Stimulated activated CD4-positive, alpha-beta T cell treated with anti-CD3 and anti-CD28 coated beads, TNF-alpha, amount 100 ng/mL, for 48 hours (primary cell): ENCODE results near the gene RNF168.
A peak's percentile ranks its signal among the peaks of the same experiment; 100 is the strongest.
"Not testable (repeated sequence)": the region's sequence is repeated elsewhere in the genome, so short reads cannot be mapped to it uniquely, and the experiment has no call there.

Source experiments
- DNase-seq, 3 donors: peaks; one replicate each; pipeline ENCODE4 v3.0.0-alpha.2; 2020; ENCODE audit warnings: low read depth in 3 of 3

The RNF168 gene

DNA sequence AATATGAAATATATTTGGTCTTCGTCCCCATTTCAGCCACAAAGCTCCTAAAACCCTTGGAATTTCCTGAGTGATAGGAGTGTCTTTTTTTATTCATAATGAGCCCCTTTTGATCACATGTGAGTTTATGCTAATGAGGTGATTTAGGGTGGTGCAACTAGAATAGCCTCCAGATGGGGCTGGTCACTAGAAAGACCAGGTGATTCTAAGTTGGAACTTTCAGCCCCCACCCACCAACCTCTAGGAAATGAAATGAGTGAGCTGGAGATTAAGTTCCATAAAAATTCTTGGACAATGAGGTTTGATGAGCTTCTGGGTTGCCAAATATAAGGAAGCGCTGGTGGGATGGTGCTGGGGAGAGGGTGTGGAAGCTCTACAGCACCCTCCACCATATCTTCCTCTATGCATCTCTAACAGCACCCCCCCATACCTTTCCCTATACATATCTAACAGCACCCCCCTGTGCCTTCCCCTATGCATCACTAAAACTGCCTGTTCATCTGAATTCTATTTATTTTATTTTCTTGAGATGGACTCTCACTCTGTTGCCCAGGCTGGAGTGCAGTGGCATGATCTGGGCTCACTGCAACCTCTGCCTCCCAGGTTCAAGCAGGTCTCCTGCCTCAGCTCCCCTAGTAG lies 13.7 kb upstream of the RNF168 start:
- no peak for DNase-seq

DNA sequence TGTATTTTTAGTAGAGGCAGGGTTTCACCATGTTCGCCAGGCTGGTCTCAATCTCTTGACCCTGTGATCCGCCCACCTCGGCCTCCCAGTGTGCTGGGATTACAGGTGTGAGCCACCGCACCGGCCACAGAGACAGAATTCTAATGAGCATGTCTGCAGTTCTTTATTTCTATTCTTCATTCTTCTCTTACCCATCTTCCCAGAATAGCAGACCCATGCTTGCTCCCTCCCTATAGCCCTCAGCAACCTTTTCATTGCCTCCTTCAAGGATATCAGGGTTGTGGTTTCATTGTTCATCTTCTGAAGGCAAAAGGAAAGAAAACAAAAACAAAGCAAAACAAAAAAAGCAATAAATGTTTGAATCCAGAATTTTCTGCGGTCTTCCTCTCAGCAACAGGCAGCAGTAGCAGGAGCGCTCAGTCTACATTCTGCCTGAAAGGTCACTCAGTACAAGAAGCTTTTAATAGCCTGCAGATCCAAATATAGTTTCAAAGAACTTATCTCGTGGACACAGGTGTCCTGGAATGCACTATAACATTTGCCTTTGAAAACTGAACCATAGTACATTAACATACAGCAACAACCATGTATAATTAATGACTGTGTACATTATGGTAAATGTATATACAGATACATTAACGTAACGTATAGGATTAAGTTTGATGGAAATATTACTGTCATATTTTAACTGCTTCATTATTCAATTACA lies 11.5 kb upstream of the RNF168 start, which contains the start of gene SMCO1:
SMCO1 (minus strand) TSS at position 434 of the 709 bp plus-strand sequence; CDS start at position 297, 137 bp downstream.
- no peak for DNase-seq

DNA sequence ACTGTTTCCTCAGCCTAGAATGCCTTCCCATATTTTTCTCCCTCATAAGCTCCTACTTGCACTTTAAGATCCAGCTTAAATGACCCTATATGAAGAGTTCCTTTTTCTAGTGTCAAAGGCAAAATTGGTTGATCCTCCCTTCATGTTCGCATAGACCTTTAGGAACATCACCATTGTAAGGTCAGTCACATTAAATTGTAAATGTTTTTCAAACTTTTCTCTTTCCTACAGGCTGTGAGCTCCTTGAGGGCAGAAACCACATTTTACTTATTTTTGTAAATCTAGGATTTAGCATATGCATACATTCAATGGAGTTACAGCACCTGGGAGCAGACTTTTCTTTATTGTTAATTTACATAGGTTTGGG lies 10.8 kb upstream of the RNF168 start:
- no peak for DNase-seq

DNA sequence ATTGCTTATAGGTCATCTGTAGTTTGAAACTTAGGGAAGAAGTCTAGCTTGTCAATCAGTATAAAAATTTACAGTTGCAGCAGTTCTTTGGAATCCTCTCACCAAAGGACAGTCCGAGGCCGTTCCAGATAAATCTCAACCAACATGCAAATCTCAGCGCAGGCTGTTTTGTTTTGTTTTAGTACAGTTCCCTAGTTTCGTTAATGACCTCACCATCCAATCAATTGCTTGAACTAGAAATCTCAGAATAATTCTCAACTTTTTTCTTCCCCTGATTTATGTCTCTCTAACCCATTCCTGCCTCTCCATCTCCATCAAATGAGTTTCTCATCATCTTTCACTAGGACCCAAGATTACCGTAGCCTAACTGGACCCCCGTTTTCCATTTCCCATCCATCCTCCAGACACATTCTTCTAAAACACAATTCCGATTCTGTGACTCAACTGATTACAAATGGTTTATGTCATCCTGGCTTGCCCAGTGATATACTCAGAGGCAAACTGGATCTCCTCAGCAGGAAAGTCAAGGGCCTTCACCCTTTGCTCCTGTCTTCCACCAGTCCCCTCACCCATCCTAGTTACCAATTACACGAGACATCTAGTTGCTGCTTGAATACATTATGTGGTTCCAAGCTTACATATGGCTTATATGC lies 10.3 kb upstream of the RNF168 start:
- DNase-seq: no peak

DNA sequence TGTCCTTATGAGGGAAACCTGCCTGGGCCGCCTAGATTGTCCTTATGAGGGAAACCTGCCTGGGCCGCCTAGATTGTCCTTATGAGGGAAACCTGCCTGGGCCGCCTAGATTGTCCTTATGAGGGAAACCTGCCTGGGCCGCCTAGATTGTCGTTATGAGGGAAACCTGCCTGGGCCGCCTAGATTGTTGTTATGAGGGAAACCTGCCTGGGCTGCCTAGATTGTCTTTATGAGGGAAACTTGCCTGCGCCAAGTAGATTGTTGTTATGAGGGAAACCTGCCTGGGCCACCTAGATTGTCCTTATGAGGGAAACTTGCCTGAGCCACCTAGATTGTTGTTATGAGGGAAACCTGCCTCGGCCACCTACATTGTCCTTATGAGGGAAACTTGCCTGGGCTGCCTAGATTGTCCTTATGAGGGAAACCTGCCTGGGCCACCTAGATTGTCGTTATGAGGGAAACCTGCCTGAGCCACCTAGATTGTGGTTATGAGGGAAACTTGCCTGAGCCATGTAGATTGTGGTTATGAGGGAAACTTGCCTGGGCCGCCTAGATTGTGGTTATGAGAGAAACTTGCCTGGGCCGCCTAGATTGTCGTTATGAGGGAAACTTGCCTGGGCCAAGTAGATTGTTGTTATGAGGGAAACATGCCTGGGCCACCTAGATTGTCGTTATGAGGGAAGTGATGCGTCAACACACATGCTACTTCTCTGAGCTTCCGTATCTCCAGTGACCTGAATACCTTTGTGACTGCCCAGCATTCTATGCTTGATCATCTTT lies 8.3 kb upstream of the RNF168 start:
- DNase-seq: not testable (repeated sequence)

DNA sequence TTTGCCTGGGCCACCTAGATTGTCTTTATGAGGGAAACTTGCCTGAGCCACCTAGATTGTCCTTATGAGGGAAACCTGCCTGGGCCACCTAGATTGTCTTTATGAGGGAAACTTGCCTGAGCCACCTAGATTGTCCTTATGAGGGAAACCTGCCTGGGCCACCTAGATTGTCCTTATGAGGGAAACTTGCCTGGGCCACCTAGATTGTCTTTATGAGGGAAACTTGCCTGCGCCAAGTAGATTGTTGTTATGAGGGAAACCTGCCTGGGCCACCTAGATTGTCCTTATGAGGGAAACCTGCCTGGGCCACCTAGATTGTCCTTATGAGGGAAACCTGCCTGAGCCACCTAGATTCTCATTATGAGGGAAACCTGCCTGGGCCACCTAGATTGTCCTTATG lies 7.5 kb upstream of the RNF168 start:
- DNase-seq: not testable (repeated sequence)

DNA sequence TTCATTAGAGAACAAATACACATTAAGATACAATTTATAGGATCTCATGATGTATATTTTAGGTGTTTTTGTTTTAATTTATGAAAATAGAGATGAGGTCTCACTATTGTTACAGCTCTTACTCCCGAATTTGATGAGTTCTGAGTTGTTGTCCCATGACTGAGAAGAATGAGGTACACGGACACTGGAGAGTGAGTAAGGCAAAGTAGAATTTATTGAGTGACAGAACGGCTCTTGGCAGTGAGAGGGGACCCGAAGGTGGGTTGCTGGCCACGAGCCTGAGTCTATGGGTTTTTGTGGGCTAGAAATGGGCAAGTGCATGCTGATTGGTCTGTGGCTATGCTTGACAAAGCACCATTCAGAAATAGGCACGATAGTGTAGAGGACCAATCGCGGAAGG lies 3.1 kb upstream of the RNF168 start:
- DNase-seq: no peak

DNA sequence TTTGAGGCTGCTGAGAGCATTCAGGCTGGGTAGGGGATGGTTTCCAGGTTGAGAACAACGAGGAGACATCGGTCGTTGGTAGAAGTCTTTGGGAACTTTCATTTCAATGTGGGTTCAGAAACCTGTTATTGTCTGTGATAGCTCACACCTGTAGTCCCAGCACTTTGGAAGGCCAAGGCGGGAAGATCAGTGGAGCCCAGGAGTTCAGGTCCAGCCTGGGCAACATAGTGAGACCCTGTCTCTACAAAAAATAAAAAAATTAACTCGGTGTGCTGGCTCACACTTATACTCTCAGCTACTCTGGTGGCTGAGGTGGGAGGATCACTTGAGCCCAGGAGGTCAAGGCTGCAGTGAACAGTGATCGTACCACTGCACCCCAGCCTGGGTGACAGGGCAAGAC lies 988 bp upstream of the RNF168 start:
- DNase-seq: no peak

DNA sequence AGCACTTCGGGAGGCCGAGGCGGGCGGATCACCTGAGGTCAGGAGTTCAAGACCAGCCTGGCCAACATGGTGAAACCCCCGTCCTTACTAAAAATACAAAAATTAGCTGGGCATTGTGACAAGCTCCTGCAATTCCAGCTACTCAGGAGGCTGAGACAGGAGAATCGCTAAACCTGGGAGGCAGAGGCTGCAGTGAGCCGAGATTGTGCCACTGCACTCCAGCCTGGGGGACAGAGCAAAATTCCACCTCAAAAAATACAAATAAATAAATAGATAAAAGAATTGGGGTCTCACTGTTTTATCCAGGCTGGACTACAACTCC lies 470 bp upstream of the RNF168 start:
- DNase-seq: not testable (repeated sequence)

DNA sequence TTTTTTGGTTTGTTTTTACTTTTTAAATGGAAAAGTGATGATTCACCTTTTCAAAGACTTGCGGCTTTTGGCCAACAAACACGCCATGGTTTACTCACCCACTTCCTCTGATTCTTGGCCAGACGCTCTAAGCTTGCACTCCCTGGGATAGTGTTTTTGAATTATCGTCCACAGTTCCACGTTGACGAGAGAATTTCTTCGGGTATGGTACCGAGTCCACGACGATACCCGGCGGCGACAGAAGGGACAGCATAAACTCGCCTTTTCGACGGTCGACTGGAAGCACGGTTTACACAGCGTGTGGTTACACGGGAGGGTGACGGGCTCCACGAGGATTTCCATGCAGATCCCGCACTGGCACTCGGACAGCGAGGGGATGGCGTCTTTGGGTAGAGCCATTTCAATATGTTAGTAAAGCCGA lies 783 bp downstream of the RNF168 start:
- DNase-seq: peak; percentile 22 to 47 (median 31)

DNA sequence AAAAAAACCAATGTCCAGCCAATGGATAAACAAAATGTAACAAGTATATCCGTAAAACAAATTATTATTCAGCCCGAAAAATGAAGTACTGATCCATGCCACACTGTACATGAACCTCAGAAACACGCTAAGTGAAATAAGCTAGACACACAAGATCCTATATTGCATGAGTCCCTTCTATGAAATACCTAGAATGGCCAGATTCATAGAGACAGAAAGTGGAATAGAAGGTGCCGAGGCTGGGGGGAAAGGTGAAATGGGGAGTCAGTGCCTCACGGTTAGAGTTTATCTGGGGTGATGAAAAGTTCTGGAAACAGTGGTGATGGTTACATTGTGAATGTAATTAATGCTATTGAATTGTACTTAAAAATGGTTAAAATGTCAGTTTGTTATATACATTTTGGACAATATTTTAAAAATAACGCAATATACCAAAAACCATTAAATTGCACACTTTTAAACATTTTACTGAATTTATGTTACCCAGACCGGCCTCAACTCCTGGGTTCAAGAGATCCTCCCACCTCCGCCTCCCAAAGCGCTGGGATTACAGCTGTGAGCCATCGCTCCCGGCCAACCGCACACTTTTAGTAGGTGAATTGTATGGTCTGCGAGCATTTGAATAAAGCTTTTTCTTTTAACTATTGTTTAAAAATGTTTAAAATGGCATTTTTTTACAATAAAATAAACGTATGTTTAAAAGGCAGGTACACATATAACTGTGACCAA lies 2.1 kb downstream of the RNF168 start:
- DNase-seq: no peak

DNA sequence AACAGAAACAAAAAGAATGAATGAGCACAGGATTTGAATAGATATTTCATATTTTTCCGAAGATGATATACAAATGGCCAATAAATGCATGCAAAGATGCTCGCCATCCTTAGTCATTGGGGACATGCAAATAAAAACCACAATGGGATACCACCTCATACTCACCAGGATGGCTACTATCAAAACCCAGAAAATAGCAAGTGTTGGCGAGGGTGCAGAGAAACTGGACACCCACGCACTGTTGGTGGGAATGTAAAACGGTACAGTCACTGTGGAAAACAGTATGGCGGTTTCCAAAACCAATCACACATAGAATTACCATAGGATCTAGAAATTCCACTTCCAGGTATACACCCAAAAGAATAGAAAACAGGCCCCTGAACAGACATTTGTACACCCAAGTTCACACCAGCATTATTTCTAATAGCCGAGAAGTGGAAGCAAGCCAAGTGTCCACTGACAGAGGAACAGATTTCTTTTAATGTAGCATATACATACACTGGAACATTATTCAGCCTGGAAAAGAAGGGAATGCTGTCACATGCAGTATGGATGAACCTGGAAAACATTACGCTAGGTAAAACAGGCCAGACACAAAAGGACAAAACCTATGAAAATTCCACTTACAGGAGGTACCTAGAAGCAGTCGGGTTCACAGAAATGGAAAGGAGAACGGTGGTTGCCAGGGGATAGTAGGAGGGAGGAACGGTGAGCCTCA lies 3.6 kb downstream of the RNF168 start:
- peak in 1 of 3 donors; percentile 27 for DNase-seq

DNA sequence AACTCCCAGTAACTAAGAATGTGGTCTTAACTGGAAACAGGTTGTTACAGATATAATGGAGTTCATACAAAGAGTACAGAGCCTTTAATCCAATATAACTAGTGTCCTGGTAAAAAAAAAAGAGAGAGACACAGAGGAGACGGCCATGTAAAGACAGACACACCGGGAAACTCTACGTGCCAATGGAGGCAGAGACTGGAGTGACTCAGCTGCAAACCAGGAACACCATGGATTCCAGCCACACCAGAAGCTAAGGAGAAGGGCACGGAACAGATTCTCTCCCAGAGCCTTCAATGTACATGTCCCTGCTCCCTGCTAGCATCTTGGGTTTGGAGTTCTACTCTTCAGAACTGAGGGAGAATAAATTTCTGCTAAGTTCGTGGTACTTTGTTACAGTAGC lies 4.5 kb downstream of the RNF168 start:
- no peak for DNase-seq

DNA sequence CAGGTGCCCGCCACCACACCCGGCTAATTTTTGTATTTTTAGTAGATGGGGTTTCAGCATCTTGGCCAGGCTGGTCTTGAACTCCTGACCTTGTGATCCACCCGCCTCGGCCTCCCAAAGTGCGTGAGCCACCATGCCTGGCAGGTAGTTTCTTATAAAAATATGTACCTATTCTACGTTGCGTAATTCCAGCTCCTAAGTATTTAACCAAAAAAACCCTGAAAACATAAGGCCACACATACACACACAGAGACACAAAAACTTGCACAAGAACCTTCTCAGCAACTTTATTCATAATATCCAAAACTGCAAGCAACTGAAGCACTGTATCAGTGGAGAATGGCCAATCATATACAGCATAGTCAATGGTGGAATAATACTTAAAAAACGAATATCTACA lies 5.3 kb downstream of the RNF168 start:
- no peak for DNase-seq

DNA sequence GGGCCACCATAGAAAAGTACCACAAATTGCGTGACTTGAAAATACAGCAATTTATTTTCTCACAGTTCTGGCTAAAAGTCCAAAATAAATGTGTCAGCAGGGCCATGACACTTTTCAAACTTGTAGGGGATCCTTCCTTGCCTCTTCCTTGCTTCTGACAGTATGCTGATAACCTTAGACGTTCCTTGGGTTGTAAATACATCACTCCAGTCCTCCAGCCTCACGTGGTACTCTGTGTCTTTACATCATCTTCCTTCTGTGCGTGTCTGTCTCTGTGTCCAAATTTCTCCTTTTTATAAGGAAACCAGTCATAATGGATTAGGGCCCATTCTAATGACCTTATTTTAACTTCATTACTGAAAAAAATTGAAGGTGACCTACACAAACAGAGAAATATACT lies 7.4 kb downstream of the RNF168 start:
- no peak for DNase-seq

DNA sequence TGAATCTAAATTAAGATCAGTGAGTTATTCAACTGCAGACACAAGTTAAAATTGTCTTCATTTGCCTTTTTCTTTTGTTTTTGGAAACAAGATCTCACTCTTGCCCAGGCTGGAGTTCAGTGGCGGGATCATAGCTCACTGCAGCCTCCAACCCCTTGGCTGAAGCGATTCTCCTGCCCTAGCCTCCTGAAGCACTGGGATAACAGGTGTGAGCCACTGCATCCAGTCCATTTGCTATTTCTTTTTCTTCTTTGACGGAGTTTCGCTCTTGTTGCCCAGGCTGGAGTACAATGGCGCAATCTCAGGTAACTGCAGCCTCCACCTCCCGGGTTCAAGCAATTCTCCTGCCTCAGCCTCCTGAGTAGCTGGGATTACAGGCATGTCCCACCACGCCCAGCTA lies 10.3 kb downstream of the RNF168 start:
- DNase-seq: no peak

DNA sequence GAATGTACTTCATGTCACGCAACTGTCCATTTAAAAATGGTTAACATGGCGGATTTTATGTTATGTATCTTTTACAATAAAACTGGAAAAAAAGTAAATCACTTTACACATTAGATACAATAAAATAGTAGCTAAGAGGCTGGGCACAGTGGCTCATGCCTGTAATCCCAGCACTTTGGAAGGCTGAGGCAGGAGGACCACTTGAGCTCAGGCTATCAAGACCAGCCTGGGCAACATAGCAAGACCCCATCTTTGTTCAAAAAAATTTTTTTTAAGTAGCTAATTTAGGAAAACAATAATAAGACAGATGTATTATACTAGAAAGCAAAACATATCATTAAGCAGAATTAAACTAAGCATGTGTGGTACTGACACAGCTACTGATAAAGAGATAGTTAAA lies 11.5 kb downstream of the RNF168 start:
- DNase-seq: no peak

DNA sequence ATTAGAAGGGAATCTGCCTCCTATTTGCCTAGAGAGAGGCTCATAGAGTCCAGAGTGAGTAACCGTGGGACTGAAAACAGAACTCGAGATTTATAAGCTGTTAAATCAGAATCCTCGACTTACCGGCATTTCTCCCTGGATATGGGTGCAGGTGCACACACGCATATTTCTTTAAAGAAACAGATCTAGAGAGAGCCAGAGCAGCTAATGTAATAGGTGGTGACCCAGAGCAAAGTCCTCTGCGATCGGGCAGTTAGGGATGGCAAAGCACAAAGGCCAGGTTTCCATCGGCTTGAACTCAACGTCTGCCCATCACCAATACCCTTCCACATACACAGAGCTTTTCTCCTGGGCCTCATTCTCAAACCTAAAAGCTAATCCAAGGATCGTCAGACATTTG lies 13.8 kb downstream of the RNF168 start:
- DNase-seq: no peak

DNA sequence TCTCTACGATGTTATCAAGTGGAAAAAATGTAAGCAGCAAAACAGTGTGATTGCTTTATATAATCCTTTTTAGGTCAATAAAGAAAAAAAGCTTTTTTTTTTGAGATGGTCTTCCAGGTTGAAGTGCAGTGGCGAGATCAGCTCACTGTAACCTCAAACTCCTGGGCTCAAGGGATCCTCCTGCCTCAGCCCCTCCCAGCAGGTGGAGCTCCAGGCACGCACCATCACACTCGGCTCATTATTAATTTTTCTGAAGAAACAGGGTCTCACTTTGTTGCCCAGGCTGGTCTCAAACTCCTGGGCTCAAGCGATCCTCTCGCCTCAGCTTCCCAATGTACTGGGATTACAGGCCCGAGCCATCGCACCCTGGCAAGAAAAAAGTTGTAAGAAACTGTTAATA lies 17.3 kb downstream of the RNF168 start:
- DNase-seq: no peak

DNA sequence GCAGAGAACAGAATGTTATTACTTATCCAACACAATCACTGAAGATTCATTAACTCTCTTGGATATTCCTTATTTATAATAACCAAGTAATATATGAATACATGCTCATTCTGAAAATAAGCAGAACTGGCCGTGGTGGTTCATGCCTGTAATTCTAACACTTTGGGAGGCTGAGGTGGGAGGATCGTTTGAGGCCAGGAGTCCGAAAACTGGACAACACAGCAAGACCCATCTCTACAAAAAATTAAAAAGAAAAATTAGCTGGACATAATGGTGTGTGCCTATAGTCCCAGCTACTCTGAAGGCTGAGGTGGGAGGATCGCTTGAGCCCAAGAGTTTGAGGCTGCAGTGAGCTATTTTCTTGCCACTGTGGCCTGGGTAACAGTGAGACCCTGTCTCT lies 25.9 kb downstream of the RNF168 start:
- no peak for DNase-seq

DNA sequence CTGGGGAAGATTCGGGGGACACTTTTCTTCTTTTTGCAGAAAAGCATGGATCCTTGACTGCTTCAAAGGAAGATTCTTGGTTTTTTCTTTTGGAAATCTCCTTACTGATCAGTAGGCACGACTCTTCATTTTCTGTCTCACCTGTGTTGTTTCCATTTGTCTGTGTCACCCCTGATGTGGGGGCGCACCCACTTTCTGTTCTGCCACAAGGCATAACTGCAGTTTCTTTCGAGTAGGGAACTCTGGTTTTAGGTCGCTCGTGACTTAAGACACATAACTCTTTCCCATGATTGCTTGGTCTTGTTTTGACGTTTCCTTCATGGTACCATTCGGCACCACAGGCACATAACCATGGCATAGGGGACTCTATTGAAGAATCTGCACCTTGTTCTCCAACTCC lies 31.3 kb downstream of the RNF168 start:
- DNase-seq: no peak
